Panc1 (cell line): ENCODE measurements around the gene CBLL2.

Experiments
- POLR2AphosphoS5 ChIP-seq: IDR thresholded peaks from 2 replicates; pipeline ENCODE4 v1.6.1; 2012; ENCODE audit warnings: mild to moderate bottlenecking, low read depth, low read length, moderate library complexity
- SIN3A ChIP-seq: IDR thresholded peaks from 2 replicates; pipeline ENCODE4 v1.6.1; 2012; ENCODE audit warnings: low read depth, mild to moderate bottlenecking, low read length, moderate library complexity, borderline replicate concordance; ENCODE audit not compliant: insufficient read depth
- TF ChIP-seq, protein P1 (sequence below): fragments of 450-650 bp; IDR thresholded peaks from 2 replicates; pipeline ENCODE4 v1.5.1; 2017; ENCODE audit warnings: mild to moderate bottlenecking

DNA sequence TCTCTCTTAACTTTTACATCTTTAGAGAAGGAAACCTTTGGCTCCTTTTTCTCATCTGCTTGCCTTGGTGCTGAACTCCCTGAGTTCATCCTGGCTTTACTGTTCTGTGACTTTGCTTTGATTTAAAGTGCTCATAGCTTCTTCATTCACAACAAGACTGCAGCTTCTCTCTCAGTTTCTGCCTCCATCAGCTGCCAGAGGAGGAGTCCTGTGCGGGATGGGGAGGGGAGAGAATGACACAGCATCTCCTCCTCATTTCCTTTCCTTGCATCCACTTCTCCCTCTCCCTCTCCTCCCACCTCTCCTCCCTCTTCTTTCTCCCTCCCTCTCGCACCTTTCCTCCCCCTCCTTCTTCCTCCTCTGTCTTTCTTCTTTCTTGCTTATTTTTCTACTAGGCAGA, 42.0 kb downstream of the CBLL2 start:
- TF ChIP-seq, protein P1, sequence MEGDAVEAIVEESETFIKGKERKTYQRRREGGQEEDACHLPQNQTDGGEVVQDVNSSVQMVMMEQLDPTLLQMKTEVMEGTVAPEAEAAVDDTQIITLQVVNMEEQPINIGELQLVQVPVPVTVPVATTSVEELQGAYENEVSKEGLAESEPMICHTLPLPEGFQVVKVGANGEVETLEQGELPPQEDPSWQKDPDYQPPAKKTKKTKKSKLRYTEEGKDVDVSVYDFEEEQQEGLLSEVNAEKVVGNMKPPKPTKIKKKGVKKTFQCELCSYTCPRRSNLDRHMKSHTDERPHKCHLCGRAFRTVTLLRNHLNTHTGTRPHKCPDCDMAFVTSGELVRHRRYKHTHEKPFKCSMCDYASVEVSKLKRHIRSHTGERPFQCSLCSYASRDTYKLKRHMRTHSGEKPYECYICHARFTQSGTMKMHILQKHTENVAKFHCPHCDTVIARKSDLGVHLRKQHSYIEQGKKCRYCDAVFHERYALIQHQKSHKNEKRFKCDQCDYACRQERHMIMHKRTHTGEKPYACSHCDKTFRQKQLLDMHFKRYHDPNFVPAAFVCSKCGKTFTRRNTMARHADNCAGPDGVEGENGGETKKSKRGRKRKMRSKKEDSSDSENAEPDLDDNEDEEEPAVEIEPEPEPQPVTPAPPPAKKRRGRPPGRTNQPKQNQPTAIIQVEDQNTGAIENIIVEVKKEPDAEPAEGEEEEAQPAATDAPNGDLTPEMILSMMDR: no peak
- TF ChIP-seq SIN3A (no peak), POLR2AphosphoS5 (no peak)
